HT-29 (cell line): ENCODE measurements around the gene FXYD2. TPM values are rescaled to one million over a fixed set of nuclear protein-coding genes. Genes with fewer than 3 reads are reported as not detected.
A peak's percentile ranks its signal among the peaks of the same experiment; 100 is the strongest.

ENCODE experiments used
- DNase-seq: peaks from one replicate; pipeline ENCODE4 v3.0.0-alpha.2; 2015; ENCODE audit warnings: low spot score
- total RNA-seq: library from RNA; depleted of rRNA; stranded (reverse); fragments of >200 nt; shearing (Covaris generic); gene quantifications from 2 replicates; pipeline ENCODE4 v1.2.3, GENCODE V29; 2014

Gene FXYD2
- total RNA-seq, 1 experiment from 2014 or later: 2.4 TPM

DNA sequence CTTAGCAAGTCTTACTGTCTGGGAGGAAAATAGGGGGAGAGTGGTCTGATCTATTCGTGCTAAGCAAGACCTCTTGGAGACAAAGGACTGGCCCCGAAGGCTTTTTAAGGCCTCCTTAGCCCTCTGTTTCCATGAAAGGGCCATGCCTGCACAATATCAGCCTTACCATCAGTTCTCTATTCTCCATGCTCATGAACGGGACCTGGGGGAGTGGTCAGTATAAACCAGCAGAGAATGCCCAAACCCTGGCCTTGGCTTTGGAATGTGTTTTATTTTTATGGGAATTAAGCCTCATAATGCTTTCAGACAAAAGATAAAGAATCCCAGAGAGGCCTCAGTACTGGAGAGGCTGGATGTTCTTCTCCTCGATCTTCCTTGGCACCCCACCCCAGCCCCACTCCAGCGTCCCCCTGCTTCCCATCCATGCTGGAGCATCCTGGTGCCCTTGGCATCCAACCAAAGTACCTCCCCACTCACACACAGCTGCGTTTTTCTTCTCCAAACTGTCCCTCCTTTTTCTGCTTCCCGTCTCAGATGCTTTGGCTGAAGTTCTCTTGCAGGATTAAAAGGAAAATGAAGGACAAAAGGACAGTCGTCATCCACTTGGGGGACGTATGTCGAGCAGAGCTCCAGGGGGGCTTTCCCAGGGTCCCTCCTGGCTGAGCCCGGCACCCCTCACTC lies 33.3 kb upstream of the FXYD2 start:
- no peak for DNase-seq

DNA sequence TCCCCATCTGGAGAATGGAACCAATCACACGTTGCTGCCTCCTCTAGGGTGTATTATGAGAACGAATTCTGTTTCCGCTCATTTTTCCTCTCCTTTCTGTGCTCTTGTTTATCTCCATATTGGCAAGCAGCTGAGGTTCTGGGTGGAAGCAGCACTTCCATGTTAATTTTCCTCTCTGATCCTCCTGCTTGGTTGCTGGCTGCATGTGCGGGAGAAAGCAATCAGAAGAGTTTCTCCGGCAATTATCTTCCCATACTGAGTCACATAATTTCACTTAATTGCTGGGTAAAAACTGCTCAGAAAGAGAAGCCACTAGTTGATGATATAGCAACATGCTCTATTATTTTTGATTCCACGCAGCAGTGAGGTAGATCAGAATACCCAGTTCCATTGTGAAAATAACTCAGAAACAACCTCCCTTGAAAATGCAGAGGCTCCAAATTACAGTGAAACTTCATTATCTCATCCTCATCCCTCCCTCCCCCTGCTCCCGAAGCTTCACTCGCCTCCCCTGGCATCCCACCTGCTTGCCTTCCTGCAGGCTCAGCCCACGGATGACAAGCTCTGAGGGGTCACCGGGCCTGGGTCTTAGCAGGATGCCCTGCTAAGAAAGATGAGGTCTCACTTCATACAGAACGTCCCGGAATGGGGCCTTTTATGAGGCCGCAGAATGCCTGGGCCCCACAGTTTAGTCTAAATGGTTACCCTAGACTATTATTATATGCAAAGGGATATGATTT lies 31.5 kb upstream of the FXYD2 start:
- no peak for DNase-seq

DNA sequence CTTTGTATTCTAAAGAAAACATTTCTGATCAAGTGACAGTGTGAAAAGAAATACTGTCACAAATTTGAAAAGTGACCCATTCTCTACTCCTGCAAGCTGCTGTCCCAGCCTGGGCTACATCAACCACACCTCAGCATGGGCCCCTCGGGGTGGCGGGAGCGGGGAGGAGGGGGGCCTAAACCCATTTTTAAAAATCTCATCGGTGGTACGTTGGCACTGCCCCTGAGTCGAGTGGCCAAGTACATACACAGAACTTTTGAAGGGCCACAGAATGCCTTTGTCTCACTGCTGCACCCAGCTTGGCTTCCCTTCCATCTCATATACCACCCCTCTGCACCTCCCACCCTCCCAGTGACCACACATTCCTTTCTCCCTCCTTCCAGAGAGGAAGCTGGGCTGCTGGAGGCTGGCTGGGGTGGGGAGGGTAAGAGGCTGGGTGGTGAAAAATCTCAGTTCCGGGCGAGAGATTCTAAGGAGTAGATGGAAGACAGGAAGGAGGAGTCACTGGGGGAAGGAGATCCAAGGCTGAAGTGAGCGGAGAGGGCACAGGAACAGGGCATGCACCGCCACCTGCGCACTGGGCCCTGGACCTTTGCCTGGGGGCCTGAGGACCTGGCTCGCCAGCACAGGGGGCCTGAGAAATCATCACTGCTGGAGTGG lies 30.8 kb upstream of the FXYD2 start:
- no peak for DNase-seq

DNA sequence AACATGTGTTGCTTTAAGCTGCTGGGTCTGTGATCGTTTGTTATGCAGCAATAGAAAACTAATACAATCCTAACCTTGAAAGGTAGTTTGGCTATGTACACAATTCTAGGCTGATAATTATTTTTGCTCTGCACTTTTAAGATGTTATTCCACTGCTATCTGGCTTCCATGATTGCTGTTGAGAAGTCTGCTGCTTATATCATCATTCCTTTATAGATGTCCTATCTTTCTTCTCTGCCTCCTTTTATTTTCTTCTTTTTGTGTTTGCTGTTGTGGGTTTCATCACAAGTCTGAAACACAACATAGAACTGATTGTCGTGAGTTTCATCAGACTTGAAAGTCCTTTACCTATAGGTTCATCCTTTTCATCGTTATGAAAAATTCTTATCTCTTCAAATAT lies 27.8 kb upstream of the FXYD2 start:
- no peak for DNase-seq

DNA sequence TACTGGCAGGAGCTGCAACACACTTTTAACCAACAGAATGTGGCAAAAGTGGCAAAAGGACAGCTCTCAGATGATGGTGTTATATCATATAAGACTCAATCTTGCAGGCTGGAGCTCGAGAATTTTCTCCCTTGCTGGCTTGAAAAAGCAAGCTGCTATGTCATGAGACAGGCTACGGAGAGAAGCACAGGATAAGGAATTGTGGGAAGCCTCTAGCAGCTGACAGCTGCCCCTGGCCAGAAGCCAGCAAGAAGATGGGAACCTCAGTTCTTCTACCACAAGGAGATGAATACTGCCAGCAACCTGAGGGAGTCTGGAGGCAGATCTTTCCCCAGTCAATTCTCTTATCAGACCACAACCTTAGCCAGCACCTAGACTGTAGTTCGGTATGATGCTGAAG lies 27.3 kb upstream of the FXYD2 start:
- DNase-seq: no peak

DNA sequence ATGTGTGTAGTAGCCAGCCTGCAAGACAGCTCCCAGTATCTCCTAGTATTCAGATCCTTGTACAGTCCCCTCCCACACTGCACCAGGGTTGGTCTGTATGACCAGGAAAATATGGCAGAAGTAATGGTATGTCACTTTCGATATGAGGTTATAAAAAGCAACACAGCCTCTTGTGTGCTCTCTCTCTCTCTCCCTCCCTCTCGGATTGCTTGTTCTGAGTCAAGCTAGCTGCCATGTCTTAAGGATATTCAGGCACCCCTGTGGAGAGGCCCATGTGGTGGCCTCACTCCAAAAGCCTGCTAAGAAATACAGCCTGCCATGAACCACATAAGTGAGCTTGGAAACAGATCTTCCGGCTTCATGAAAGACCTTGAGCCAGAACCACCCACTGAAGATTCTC lies 26.6 kb upstream of the FXYD2 start:
- no peak for DNase-seq

DNA sequence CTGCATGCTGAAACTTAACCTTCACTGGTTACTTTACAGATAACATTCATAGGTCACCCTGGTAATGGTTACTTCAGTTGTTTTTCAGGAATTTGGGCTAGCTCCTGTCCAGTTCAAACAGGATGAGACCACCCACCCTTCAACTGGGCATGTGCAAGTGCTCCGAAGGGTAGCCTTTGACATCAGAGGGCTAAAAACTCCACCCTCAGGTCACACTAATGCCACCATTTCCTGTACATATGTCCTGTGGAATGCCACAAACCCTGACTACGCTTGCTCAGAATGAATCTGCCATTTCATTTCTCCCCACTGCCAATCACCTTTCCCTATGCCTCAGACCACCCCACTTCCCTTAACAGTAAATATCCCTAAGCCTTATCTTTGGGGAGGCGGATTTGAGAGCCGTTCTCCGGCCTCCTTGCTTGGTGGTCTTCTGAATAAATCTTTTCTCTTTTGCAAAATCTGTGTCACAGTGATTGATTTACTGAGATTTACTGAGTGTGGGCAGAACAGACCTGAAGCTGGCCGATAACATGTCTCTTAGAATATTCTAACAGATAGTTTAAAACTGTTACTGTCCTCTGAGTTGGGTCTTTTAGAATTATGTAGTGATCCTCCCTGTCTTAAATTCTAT lies 25.4 kb upstream of the FXYD2 start:
- DNase-seq: no peak

DNA sequence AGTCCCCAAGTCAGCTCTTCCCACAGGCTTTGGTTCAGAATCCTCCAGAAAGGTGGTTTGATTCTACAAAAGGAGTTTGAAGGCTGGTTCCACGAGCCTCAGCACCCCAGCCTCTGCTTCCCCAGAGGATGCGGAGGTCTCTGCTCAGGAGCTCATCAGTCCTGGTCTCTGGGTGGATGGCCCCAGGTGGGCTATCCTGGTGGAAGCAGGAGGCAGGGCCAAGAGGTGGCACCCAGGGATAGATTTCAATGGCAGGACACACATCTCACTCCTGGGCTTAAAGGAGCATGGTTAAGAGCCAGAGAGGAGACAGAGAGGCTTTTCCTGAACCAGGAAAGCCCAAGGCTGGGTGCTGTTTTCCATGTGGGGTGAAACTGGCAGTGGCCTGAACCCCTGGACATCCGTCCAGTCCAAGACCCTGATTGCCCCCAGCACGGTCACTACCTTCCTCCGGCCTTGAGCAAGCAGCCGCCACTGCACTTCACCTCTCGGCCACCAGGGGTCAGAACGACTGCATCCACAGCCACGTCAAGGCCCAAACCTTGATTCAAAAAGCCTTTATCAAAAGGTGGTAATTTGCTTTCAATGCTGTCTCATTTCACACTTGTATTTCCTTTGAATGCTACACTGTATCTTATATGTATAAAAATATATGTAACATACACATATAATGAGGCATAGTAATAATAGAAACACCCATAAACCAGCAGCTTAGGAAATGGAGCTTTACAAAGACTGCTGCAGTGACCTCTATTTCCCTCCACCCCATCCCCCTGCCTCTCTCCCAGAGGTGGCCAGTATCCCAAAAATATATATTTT lies 19.3 kb upstream of the FXYD2 start:
- peak; percentile 83 for DNase-seq

DNA sequence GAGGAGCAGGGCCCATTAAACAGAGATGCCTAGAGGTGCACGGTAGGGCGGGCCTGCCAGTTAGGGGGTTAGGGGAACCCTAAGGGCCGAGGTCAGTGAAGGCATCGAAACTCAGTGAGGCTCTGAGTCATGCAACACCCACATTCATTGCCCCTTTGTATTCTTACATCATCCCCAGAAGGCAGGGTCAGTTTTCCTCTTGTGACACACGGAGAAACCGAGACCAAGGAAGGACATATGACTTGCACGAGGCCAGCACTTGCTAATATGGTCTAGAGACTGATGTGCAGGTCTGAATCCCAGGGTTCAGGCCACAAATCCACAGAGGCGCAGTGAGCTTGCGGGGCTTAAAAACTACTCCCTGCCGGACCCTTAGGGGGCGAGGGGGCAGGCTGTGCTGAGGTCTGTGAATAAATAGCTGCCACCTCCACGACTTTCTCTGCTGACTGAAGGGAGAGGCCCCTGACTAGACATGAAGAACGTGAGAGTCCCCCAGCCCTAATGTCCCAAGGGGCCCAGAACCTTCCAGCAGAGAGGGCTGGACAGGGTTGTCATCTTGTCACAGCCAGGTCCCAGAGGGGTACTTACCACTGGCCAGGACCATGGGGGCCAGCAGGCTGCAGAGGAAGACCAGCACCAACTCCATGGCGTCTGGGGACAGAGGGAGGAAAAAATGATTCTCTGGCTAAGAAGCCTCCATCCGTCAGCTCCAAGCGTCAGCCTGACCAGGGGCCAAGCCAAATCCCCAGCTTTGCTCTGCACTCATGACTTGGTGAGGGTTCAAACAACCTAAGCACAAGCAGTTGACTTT lies 17.8 kb upstream of the FXYD2 start:
- DNase-seq: no peak

DNA sequence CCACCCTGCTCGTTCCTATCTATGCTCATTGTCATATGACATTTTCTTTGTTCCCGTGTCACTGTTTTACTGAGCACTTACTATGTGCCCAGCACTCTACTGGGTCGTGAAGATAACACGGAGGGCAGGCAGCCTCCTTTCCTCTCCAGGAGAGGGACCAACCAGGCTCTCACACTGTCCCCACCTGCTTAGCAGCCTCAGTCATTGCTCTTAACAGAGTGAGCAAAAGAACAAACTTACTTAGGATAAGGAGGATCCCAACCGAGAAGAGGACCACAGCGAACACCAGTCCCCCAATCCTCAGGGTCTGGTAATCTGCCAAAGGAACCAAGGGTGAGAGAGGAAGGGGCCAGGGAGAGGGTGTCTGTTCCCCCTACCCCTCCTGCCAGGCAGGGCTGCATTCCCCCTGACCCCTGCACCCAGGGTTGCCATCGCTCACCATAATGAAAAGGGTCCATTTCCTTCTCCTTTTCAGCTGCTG lies 17.0 kb upstream of the FXYD2 start:
- no peak for DNase-seq

DNA sequence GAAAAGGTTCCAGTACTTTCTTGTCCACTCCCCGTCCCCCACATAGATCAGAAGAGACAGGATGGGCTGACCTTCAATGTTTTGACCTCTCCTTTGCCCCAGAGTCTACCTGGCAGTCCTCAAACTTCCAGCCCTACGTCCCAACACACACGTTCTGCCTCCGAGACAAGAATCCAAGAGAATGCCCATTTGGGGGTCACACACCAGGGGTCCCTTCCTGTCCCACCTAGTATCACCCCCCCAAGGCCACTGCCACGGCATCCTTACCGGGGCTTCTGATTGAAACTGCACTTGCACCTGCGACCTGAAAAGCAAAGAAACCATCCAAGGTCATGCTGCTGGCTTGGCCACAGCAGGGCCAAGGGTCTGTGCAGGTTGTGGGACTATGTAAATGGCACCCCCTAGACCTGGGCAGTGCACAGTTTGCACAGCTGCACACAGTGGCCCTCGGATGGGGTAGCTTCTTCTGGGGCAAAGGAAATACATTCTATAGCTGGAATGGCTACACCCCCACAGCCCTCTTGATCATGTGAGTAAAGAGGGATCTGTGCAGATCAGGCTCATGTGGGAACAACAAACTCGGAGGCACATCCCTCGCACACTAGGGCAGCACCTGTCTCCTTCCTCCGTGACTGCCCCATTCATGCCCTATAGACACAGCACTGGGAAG lies 16.5 kb upstream of the FXYD2 start:
- no peak for DNase-seq

DNA sequence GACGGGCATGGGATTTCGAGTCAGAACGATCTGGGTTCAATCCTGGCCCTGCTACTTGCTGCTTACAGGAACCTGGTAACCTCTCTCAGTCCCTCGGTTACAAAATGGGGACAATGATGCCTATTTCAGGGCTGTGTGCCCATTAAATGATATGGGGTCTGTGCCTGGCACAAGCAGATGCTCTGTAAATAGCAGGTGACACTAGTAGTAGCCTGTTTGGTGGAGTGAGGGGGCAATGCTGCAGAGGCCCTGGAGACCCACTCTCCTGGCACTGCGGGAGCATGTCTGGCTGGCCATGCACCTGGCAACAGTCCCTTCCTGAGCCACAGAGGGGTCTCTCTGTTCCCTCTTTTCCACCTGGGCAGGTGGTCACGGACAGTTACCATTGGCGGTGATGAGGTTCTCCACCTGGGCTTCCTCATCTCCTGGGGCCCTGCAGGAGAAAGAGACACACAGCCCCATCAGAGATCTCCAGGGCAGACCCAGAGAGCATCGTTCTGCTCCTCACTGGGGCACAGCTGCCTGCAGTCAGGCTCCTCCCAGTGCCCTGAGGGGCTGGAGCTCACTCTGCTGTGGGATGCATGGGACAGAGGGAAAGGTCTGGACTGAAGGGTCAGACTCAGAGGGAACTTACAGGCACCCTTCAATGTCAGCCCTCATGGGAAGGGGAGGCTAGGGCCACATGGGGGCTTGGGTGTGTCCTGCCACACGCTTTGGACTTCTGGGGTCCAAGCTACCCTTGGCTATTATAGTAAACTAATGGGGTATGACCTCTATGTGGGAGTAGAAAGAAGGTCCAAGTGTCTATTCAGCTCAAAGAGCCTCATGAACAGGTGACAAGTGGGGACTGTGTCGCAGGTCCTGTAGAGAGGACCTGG lies 15.6 kb upstream of the FXYD2 start:
- DNase-seq: no peak

DNA sequence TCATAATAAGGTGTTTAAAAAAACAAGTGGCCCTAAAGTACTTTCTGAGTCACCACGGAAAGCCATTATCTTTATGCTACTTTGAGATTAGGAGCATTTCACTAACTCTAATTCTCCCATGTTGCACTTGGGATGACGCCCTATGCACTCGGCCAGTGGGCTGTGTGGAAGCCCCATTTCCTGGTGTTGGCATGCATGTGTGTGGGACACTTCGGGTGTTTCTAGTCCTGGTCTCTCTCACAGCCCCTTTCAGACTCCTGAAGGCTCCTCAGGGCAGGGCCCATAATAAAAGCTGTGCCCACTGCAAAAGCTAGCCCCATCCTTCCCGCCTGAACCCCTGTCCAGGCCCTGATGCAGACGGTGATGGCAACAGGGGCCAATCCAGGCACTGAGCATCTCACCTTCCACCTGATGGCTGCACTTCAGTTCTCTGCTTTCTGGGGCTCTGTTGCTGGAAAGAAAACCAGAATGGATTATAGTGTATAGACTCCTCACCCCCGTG lies 14.9 kb upstream of the FXYD2 start:
- DNase-seq: no peak

DNA sequence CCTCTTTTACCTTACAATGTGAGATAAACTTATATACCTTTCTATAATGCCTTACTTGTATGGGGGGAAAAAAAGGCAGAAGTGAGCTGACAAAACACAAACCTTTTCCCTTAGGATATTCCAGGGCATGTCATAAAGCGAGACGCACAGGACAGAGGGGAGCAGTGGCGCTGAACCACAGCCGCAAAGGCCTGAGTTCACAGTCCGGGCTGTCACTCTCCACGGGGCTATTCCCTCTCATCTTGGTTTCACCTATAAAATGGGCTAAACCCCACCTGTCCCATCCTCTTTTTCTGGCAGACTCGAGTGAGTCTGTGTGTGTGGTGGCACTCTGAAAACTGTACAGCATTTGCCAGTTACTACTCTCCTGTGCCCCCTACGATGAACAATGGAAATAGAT lies 14.4 kb upstream of the FXYD2 start:
- DNase-seq: no peak

DNA sequence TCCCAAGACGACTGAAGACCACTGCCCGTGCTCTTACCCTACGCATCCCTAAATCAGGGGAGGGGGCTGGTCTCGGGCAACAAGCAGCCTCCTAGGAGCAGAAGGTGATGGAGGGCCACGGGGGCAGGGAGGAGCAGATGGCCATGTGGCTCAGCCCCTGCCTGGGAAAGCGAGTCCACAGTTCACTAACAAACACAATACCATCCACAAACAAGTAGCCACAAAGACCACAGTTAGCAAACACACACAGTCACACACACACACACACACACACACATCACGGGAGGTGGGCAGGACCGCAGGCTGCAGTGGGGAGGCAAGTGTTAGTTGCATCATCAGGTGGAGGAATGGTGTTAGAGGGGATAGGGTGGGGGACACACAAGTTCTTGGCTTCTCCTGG lies 13.2 kb upstream of the FXYD2 start:
- DNase-seq: no peak

DNA sequence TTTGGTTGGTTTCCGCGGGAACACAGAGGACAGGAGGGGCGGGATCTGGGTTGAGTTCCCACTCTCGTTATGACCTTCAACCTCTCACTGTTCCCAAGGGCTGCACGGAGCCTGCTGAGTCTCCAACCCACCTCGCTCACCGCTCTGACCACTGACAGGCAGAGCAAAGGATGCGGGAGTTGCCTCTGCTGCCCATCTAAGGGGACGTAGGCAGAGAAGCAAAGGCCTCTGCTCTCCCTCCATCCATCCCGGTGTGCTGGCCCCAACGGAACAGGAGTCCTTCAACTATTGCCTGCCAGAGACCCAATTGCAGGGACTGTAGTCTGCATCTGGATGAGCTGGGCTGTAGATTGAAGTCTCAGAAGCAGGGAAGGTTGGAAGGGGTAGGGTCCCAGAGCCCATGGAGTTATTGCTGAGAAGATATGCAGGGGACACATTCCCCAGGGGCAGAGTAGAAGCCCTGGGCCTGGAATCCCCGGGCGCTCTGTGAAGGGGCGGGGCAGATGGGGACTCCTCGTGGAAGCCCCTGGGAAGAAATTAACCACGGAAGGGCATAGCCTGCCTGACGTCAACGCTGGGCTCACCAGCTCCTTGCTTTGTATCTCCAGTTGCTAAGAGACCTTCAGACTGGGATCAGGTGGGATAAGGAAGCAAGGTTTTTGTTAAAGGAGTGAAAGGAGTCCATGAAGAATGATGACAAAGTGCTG lies 12.7 kb upstream of the FXYD2 start:
- no peak for DNase-seq

DNA sequence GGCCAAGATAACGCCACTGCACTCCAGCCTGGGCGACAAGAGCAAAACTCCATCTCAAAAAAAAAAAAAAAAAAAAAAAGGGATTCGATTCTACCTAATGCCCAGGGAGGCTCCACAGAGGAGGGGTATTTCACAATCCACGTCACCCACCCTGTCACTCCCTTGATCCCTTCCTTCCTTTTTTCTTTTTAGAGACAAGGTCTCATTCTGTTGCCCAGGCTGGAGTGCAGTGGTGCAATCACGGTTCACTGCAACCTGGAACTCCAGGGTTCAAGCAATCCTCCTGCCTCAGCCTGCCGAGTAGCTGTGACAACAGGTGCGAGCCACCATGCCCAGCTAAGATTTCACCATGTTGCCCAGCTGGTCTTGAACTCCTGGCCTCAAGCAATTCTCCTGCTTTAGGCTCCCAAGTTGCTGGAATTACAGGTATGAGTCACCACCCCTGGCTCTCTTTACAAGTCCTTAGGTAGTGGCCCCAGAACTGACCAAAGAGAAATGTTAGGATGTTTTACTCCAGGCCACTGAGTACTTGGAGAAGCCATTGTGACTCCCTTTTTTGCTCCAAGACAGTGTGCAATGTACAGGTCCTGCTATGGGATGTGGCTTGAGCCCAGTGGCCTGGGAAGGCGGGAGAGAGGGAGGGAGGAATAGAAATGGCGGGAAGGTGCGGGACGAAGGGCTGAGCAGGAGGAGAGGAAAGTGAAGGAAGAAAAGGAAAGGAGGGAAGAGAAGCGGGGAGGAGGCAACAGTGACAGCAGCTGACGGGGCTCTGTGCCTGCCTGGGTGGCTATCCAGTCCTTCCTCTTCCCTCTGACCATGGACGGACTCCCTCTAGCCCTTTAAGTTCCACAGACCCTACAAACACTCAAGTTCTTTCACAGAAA lies 11.8 kb upstream of the FXYD2 start:
- no peak for DNase-seq
